Ovary (tissue), 9 donors: Measurements from ENCODE around the gene VPS13C. TPM values are rescaled to one million over a fixed set of nuclear protein-coding genes. Genes with fewer than 3 reads are reported as not detected.
A peak's percentile ranks its signal among the peaks of the same experiment; 100 is the strongest.

ENCODE experiments used
- DNase-seq, 5 donors: peaks; one replicate each; pipeline ENCODE4 v3.0.0-alpha.2; 2019 to 2020
- H3K27ac ChIP-seq, 2 donors: fragments of 200-600 bp; one replicate each; pipeline versions ENCODE4 v1.5.1 to v1.8.0; 2019 to 2022
- H3K27me3 ChIP-seq: fragments of 200-600 bp; one replicate; pipeline ENCODE4 v1.8.0; 2022
- H3K36me3 ChIP-seq: fragments of 200-600 bp; sonication (generic); one replicate; pipeline ENCODE4 v1.5.1; 2019
- H3K4me1 ChIP-seq: one replicate; pipeline ENCODE4 v1.8.1; 2013; ENCODE audit warnings: mild to moderate bottlenecking, moderate library complexity; ENCODE audit not compliant: insufficient read depth
- H3K4me3 ChIP-seq: fragments of 200-600 bp; sonication (generic); one replicate; pipeline ENCODE4 v1.5.1; 2017
- H3K9me3 ChIP-seq, 2 donors: fragments of 200-600 bp in 1 of 2; sonication (generic) in 1 of 2; one replicate each; pipeline versions ENCODE4 v1.5.1 to v1.8.1; 2013 to 2019; ENCODE audit warnings: mild to moderate bottlenecking in 1 of 2, moderate library complexity in 1 of 2
- CTCF ChIP-seq, 3 donors: fragments of 450-650 bp in 2 of 3; fragments of 200-600 bp in 1 of 3; IDR thresholded peaks; one replicate each; pipeline versions ENCODE4 v1.5.1 to v1.8.0; 2016 to 2022; ENCODE audit warnings: antibody characterized with exemption in 3 of 3, mild to moderate bottlenecking in 1 of 3
- EP300 ChIP-seq: sonication (generic); formaldehyde crosslinking; IDR thresholded peaks from one replicate; pipeline ENCODE4 v1.6.1; 2017; ENCODE audit warnings: antibody characterized with exemption
- POLR2A ChIP-seq: fragments of 450-650 bp; IDR thresholded peaks from one replicate; pipeline ENCODE4 v1.6.1; 2017; ENCODE audit warnings: antibody characterized with exemption, mild to moderate bottlenecking, moderate library complexity
- WGBS, 3 donors: extraction: QIAGEN DNeasy Blood & Tissue Kit in 1 of 3; methylation state at CpG; one replicate each; pipeline versions ENCODE4 v1.1.5 to v1.1.7; 2013 to 2017; 5-methylcytosine and 5-hydroxymethylcytosine counted together
- intact Hi-C, 4 donors: fragments of 100-400 bp; cut with DNase I; formaldehyde crosslinking; loops; one replicate each; pipeline versions ENCODE4 v1.11.0 to v1.15.1; 2022 to 2023
- polyA plus RNA-seq, 2 donors: library from polyadenylated mRNA; stranded (reverse); fragments of 200-250 nt in 1 of 2; fragments of 350-450 nt in 1 of 2; fragmentation: Illumina TruSeq in 1 of 2; extraction: RNeasy Lipid Tissue Mini Kit (QIAGEN cat#74804) in 1 of 2; gene quantifications; one replicate each; pipeline ENCODE4 v1.2.3, GENCODE V29; 2013 to 2014
- total RNA-seq, 7 donors: library from RNA; depleted of rRNA in 2 of 7; stranded (reverse); fragments of >200 nt in 2 of 7; fragmentation: NEBNext Ultra II Directional in 3 of 7; extraction: Animal tissue kit (Norgen Biotek cat#: 25700) in 3 of 7; gene quantifications; one replicate each; pipeline versions ENCODE4 v1.1.0 to v1.2.4, GENCODE V29; 2016 to 2023
- donor health status: DM: no; HTN: no; CAD: no; lungs with moderate emphysema.
- donor health status: DM: no; HTN: no; CAD: no.
- donor health status: Bipolar disorder and iron deficiency.
- donor health status: DM: yes; HTN: yes; CAD: no.
- donor health status: DM: no; HTN: no; CAD: no.
- donor health status: DM: yes; HTN: yes; CAD: no.

VPS13C gene
- total and polyA plus RNA-seq, 9 donors = 19.4 to 78.1 (median 68.4) TPM

- Histone ChIP-seq H3K4me1 (no peaks in the 10 kb centered on the region), H3K27ac (no peak overlapping the region), H3K36me3 (no peaks in the 10 kb centered on the region), H3K4me3 (no peak overlapping the region), H3K27me3 (no peaks in the 10 kb centered on the region), H3K9me3 (no peaks in the 10 kb centered on the region)
- intact Hi-C loops = no loop called here
- DNase-seq = no peak
- TF ChIP-seq CTCF (IDR thresholded peaks at IDR 0.05) (no peak), EP300 (no peak), POLR2A (no peak)
- 57 to 67% (median 62%) methylated on average over 9 of the region's 9 CpGs for WGBS, 3 donors
Measured at GRCh38 chr15:62083194-62084154, 23.2 kb upstream of the VPS13C start.

- Histone ChIP-seq H3K27me3 (no peaks in the 10 kb centered on the region), H3K9me3 (no peaks in the 10 kb centered on the region), H3K4me1 (no peaks in the 10 kb centered on the region), H3K4me3 (no peak overlapping the region), H3K27ac (no peak overlapping the region), H3K36me3 (no peaks in the 10 kb centered on the region)
- TF ChIP-seq CTCF (IDR thresholded peaks at IDR 0.05) = no peak
- no peak for TF ChIP-seq EP300
- TF ChIP-seq POLR2A = no peak
- DNase-seq = no peak
- 84 to 90% (median 86%) methylated on average over 4 of the region's 4 CpGs for WGBS, 3 donors
- intact Hi-C loops = loop anchor here in 1 of 4 donors (10.0 kb wide), 1 partner anchor 175 kb away; no protein-coding TSS in a partner anchor
Measured at GRCh38 chr15:62079594-62079993, 19.3 kb upstream of the VPS13C start.

- H3K36me3 ChIP-seq = no peaks in the 10 kb centered on the region
- 68 to 76% (median 73%) methylated on average over 9 of the region's 9 CpGs for WGBS, 3 donors
- no peaks in the 10 kb centered on the region for H3K9me3 ChIP-seq
- no peaks in the 10 kb centered on the region for H3K27me3 ChIP-seq
- H3K4me1 ChIP-seq = no peaks in the 10 kb centered on the region
- intact Hi-C loops = loop anchor here in 1 of 4 donors (10.0 kb wide), 1 partner anchor 179 kb away; no protein-coding TSS in a partner anchor
- no peak overlapping the region for H3K27ac ChIP-seq
- DNase-seq = no peak
- H3K4me3 ChIP-seq = no peak overlapping the region
- TF ChIP-seq POLR2A = no peak
- no peak for TF ChIP-seq CTCF (IDR thresholded peaks at IDR 0.05)
- TF ChIP-seq EP300 = no peak
Measured at GRCh38 chr15:62075595-62076277, 15.5 kb upstream of the VPS13C start.

GRCh38 chr15:62071711-62072308 lies 11.6 kb upstream of the VPS13C start:
- no peaks in the 10 kb centered on the region for H3K27me3 ChIP-seq
- intact Hi-C loops = loop anchor here in 1 of 4 donors (10.0 kb wide), 1 partner anchor 183 kb away; no protein-coding TSS in a partner anchor

More at GRCh38 chr15:62071711-62072308, 11.6 kb upstream of the VPS13C start:
- H3K36me3 ChIP-seq = no peaks in the 10 kb centered on the region
- TF ChIP-seq EP300 = no peak
- TF ChIP-seq CTCF (IDR thresholded peaks at IDR 0.05) = peak; percentile 24 to 43 (median 32)
- no peak overlapping the region for H3K27ac ChIP-seq
- no peak for DNase-seq
- H3K9me3 ChIP-seq = no peaks in the 10 kb centered on the region
- no peak overlapping the region for H3K4me3 ChIP-seq
- peaks cover 3% of the 10 kb centered on the region for H3K4me1 ChIP-seq
